Testis (tissue), 2 donors: ENCODE results near the gene EXOC6.

Experiments used
- CTCF ChIP-seq, 3 experiments: fragments of 450-650 bp in 2 of 3; fragments of 200-600 bp in 1 of 3; sonication (generic) in 1 of 3; IDR thresholded peaks; one replicate each; pipeline ENCODE4 v1.5.1; 2016 to 2019; ENCODE audit warnings: antibody characterized with exemption in 3 of 3, mild to moderate bottlenecking in 2 of 3, moderate library complexity in 1 of 3
- POLR2A ChIP-seq: fragments of 450-650 bp; IDR thresholded peaks from one replicate; pipeline ENCODE4 v1.6.1; 2017; ENCODE audit warnings: antibody characterized with exemption, mild to moderate bottlenecking, moderate library complexity

- TF ChIP-seq CTCF (IDR thresholded peaks at IDR 0.05) (no peak), POLR2A (no peak)
Observed at GRCh38 chr10:92811986-92812385, 36.3 kb upstream of the EXOC6 start.
